CD4-positive, alpha-beta T cell (primary cell): ENCODE results near the gene LRP1B. TPM values are rescaled to one million over a fixed set of nuclear protein-coding genes. Genes with fewer than 3 reads are reported as not detected.

Experiments
- ATAC-seq: fragments of 200-7000 bp; cut with Tn5 transposase; one replicate; pipeline ENCODE4 v1.10.0; 2022; ENCODE audit warnings: mild to moderate bottlenecking; ENCODE audit not compliant: poor library complexity
- CTCF ChIA-PET: fragments of 350-600 bp; sonication (Branson Sonifier 250); formaldehyde crosslinking; loops from one replicate; lab custom pipeline; 2021; ENCODE audit warnings: antibody characterized with exemption, inconsistent platforms; lab: Charles Lee
- POLR2A ChIA-PET: fragments of 350-600 bp; sonication (Branson Sonifier 250); formaldehyde crosslinking; loops from one replicate; lab custom pipeline; 2021; ENCODE audit warnings: antibody characterized with exemption, inconsistent platforms; lab: Charles Lee
- DNase-seq, 14 experiments: peaks; one replicate each; pipeline ENCODE4 v3.0.0-alpha.2; 2013 to 2020; ENCODE audit warnings: mixed read lengths in 2 of 14
- H3K27ac ChIP-seq, 2 donors: one replicate each; pipeline versions ENCODE4 v1.5.1 to v1.7.0; 2013; ENCODE audit warnings: low read length in 2 of 2, low read depth in 1 of 2, mild to moderate bottlenecking in 1 of 2
- H3K27me3 ChIP-seq, 2 experiments: 1 replicate in 1 of 2; 2 replicates in 1 of 2; pipeline versions ENCODE4 v1.6.1 to v1.7.0; 2013; ENCODE audit warnings: low read length in 2 of 2, control low read depth in 1 of 2, mild to moderate bottlenecking in 1 of 2, moderate library complexity in 1 of 2; ENCODE audit not compliant: insufficient read depth in 2 of 2, control insufficient read depth in 1 of 2
- H3K36me3 ChIP-seq: one replicate; pipeline ENCODE4 v1.6.1; 2013; ENCODE audit warnings: low read length, control low read depth; ENCODE audit not compliant: insufficient read depth
- H3K4me1 ChIP-seq: one replicate; pipeline ENCODE4 v1.6.1; 2013; ENCODE audit warnings: low read length, control low read depth; ENCODE audit not compliant: insufficient read depth
- H3K4me3 ChIP-seq: one replicate; pipeline ENCODE4 v1.5.1; 2013; ENCODE audit warnings: mild to moderate bottlenecking, low read length, moderate library complexity
- H3K9me3 ChIP-seq, 2 experiments: 1 replicate in 1 of 2; 2 replicates in 1 of 2; pipeline versions ENCODE4 v1.6.1 to v1.7.0; 2013; ENCODE audit warnings: low read length in 2 of 2, mild to moderate bottlenecking in 2 of 2, control low read depth in 1 of 2, moderate library complexity in 1 of 2; ENCODE audit not compliant: control insufficient read depth in 1 of 2, insufficient read depth in 1 of 2
- H3K27ac Mint-ChIP-seq: one replicate; pipeline ENCODE4 v1.8.0; 2020; ENCODE audit warnings: mixed read lengths
- H3K27me3 Mint-ChIP-seq: one replicate; pipeline ENCODE4 v1.8.0; 2021; ENCODE audit warnings: mixed read lengths
- H3K36me3 Mint-ChIP-seq: one replicate; pipeline ENCODE4 v1.8.0; 2021; ENCODE audit warnings: low read depth, mixed read lengths
- H3K4me1 Mint-ChIP-seq: one replicate; pipeline ENCODE4 v1.8.0; 2021; ENCODE audit warnings: low read depth, mixed read lengths
- H3K4me3 Mint-ChIP-seq: one replicate; pipeline ENCODE4 v1.8.0; 2020; ENCODE audit warnings: mild to moderate bottlenecking, mixed read lengths
- H3K9me3 Mint-ChIP-seq: one replicate; pipeline ENCODE4 v1.8.0; 2020; ENCODE audit warnings: mixed read lengths
- CTCF ChIP-seq: fragments of 200-600 bp; IDR thresholded peaks from one replicate; pipeline ENCODE4 v1.8.0; 2022; ENCODE audit warnings: antibody characterized with exemption, mild to moderate bottlenecking
- intact Hi-C, 2 experiments: fragments of 100-400 bp; cut with DNase I in 1 of 2; cut with micrococcal nuclease in 1 of 2; formaldehyde crosslinking; loops; one replicate each; pipeline versions ENCODE4 v1.15.1 to v1.9.0; 2023 to 2025; cut with DNase I, micrococcal nuclease
- total RNA-seq, 174 experiments: library from RNA in 2 of 174; stranded (reverse) in 2 of 174; gene quantifications; one replicate each; pipeline ENCODE4 v1.2.3 and lab custom pipeline; 2021 to 2026

LRP1B gene
- total RNA-seq, 2 experiments from 2014 or later: not detected

- Histone ChIP-seq H3K4me3 (no peak overlapping the region), H3K36me3 (no peaks in the 10 kb centered on the region), H3K27ac (no peak overlapping the region), H3K27me3 (no peaks in the 10 kb centered on the region), H3K9me3 (peaks cover 0 to 17% of the 10 kb centered on the region in 2 experiments), H3K4me1 (no peaks in the 10 kb centered on the region)
- H3K27ac Mint-ChIP-seq: no peak overlapping the region
- ATAC-seq (no peak), DNase-seq (no peak)
- CTCF ChIA-PET: no interaction called here
- H3K36me3 Mint-ChIP-seq: no peaks in the 10 kb centered on the region
- H3K9me3 Mint-ChIP-seq: peaks cover 14% of the 10 kb centered on the region
- POLR2A ChIA-PET: no interaction called here
- intact Hi-C loops: no loop called here
- no peak for TF ChIP-seq CTCF
- no peaks in the 10 kb centered on the region for H3K27me3 Mint-ChIP-seq
- no peak overlapping the region for H3K4me3 Mint-ChIP-seq
- H3K4me1 Mint-ChIP-seq: no peaks in the 10 kb centered on the region
Observed at GRCh38 chr2:140641163-140641562, 1489.7 kb downstream of the LRP1B start.

- H3K4me1 Mint-ChIP-seq: no peaks in the 10 kb centered on the region
- no peaks in the 10 kb centered on the region for H3K4me1 ChIP-seq
- no peaks in the 10 kb centered on the region for H3K27me3 ChIP-seq
- H3K4me3 ChIP-seq: no peak overlapping the region
- no peak for ATAC-seq
- H3K9me3 Mint-ChIP-seq: peaks cover 12% of the 10 kb centered on the region
- no peaks in the 10 kb centered on the region for H3K27me3 Mint-ChIP-seq
- ChIA-PET CTCF (no interaction called here), POLR2A (no interaction called here)
- no peak for DNase-seq
- no peak overlapping the region for H3K4me3 Mint-ChIP-seq
- no peaks in the 10 kb centered on the region for H3K36me3 ChIP-seq
- TF ChIP-seq CTCF: no peak
- H3K27ac ChIP-seq: no peak overlapping the region
- no peak overlapping the region for H3K27ac Mint-ChIP-seq
- intact Hi-C loops: no loop called here
- H3K36me3 Mint-ChIP-seq: no peaks in the 10 kb centered on the region
- H3K9me3 ChIP-seq: peaks cover 0 to 13% of the 10 kb centered on the region in 2 experiments
Observed at GRCh38 chr2:140639628-140640027, 1491.2 kb downstream of the LRP1B start.

- Mint-ChIP-seq H3K4me1 (no peaks in the 10 kb centered on the region), H3K9me3 (peaks cover 17% of the 10 kb centered on the region), H3K27ac (no peak overlapping the region), H3K4me3 (no peak overlapping the region), H3K27me3 (no peaks in the 10 kb centered on the region), H3K36me3 (no peaks in the 10 kb centered on the region)
- H3K9me3 ChIP-seq: peaks cover 4 to 10% of the 10 kb centered on the region in 2 experiments
- no peak for TF ChIP-seq CTCF
- ATAC-seq (no peak), DNase-seq (no peak)
- H3K4me1 ChIP-seq: no peaks in the 10 kb centered on the region
- no peak overlapping the region for H3K27ac ChIP-seq
- intact Hi-C loops: no loop called here
- ChIA-PET POLR2A (no interaction called here), CTCF (interaction anchor here (0.5 kb wide), 1 partner anchor 154 kb away, joined by 3 read pairs; no protein-coding TSS in a partner anchor)
- H3K27me3 ChIP-seq: no peaks in the 10 kb centered on the region
- H3K4me3 ChIP-seq: no peak overlapping the region
- no peaks in the 10 kb centered on the region for H3K36me3 ChIP-seq
Observed at GRCh38 chr2:140630557-140630956, 1500.3 kb downstream of the LRP1B start.
